KBM-7 (cell line): ENCODE data around the gene CTBP1.

Experiments used
- DNase-seq: peaks from one replicate; pipeline ENCODE4 v3.0.0-alpha.2; 2015
- in situ Hi-C: fragments of 300-500 bp; cut with MboI; formaldehyde crosslinking; loops from 2 replicates; pipeline ENCODE4 v1.14.3; 2020; ENCODE audit warnings: low sequenced_read_pairs, low pct_unique_long_range_greater_than_20kb, mixed read lengths

CTBP1 gene

DNA sequence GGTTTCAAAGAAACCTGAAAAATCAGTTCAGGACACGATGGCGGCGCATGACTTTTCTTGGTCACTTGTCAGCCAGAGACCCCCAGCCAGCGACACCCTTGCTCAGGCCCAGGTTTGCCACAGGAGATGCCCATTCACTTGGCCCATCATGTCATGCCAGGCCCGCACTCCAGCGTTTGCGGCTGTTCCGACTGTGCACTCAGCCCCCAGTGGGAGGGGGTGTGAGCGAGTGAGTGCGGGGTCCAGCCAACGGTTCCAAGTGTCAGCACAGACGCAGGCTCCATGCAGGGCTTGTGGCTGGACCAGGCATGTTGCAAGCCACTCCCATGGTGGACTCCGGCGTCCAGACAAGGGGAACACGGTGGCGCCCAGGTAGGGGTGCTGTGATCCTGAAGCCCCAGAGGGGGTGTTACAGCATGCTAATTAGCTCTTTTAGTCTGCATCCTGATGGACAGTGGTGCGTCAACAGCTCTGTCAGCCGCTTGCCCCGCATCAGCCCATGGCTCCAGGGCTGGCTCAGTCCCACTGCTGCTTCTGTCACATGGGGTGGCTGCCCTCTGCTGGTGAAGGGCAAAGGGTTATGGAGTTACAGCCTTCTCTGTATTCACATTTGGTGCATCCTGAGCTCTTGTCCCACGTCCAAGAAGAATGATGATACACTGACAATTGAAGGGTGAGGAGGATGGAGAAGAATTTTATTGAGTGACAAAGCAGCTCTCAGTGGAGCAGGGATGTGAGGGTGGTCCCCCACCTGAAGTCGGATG lies 37.0 kb upstream of the CTBP1 start:
- DNase-seq, result peak; percentile 37
- in situ Hi-C loops, result no loop called here

DNA sequence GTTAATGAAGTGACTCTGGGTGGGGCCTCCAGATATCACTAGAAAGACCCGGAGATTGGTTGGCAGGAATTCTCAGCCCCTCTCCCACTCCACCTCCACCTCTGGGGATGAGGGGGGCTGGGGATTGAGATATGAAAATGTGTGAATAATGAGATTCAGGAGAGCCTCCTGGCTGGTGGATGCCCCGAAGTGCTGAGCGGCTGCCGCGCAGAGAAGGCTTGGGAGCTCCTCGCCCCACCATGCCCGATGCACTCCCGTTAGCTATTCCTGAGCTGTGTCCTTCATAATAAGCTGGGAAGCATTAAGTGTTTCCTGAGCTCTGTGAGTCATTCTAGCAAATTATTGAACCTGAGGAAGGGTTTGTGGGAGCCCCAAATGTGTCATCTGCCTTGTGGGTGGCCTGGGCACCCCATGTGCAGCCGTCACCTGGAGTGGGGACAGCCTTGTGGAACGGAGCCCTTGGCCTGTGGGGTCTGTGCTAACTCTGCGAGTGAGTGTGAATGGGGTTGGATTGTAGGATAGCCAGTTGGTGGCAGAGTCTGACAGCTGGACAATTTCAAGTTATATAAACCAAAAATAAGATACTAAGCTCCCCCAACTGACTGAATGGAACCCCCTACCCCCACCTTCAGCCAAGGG lies 36.3 kb upstream of the CTBP1 start:
- no peak for DNase-seq
- in situ Hi-C loops, result no loop called here

DNA sequence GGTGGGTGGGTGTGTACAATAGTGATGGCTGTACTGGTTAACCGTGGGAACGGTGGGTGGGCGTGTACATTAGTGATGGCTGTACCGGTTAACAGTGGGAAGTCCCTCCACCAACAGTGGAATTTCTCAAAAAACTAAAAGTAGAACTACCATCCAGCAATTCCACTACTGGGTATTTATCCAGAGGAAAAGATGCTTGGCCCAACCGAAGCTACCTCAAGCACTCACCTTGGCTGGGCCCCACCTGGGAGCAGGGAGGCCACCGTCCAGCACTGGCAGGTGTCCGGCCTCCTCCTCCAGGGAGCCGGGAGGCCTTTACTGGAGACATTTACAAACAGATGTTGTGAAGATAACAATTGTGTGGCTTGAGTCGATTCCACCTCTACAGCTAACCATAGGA lies 34.8 kb upstream of the CTBP1 start:
- no peak for DNase-seq
- in situ Hi-C loops, result no loop called here

DNA sequence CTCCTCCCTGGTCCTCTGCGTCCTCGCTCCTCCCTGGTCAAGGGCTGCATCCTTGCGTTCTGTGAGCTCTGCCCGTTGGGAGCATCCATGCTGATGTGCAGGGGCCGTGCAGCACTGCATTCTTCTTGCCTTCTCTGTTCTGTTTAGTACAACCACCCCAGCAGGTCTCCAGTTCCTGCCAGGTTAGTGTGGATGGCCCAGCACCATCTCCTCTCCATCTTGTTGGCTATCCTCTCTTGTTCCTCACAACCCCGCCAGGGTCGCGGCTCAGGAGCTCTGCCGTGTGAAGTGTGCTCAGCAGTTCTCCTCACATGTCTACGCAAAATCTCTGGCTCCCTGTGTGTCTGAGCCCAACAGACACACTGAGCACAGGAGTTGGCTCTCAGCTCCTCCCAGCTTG lies 30.3 kb upstream of the CTBP1 start:
- no peak for DNase-seq
- in situ Hi-C loops, result no loop called here

DNA sequence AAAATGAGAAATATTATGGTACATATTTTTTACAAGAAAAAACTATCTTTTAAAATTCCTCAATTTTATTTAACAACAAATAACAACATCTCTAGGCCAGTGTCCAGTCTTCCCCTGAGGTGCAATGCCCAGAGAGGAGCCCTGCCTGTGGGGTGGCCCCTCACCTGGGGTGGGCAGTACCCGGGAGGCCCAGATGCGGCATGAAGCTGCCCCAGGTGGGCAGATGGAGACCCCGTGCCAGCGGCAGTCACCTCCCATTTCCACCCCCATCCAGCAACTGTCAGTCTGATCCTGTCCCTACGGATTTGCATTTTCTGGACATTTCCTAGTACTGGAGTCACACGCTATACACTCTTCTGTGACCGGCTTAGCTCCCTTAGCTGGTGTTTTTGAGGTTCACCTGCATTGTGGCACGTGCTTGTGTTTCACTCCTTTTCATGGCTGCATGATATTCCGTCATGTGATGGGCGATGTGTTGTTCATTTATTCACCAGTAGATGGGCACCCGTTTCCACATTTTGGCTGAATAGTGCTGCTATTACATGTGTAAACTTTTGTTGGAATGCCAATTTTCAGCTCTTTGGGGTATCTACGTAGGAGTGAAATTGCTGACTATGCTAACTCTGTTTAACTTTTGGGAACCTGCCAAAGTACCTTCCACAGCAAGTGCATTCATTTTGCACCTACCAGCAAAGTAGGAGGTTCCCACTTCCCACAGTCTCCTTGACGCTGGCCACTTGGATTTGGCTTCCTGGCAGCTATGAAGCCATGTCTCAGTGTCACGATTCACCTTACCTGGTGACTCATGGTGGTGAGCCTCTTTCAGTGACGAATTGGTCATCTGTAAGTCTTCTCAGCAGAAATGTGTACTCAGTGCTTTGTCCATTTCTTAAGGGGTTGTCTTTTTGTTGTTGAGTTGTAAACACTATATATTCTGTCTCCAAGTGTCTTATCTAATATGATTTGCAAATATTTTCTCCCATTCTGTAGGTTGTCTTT lies 29.0 kb upstream of the CTBP1 start:
- no peak for DNase-seq
- in situ Hi-C loops, result no loop called here

DNA sequence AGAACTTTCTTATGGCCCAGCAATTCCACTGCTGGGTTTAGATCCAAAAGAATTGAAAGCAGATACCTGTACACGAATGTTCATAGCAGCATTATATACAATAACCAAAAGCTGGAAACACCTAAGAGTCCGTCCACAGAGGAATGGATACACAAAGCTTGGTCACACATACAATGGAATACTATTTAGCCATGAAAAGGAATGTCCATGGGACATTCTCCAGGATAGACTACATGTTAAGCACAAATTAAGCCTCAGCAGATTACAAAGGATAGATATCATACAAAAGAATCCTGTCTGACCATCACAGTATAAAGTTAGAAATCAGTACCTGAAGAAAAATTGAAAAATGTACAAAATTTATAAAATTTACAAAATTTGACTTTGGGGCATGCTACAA lies 28.1 kb upstream of the CTBP1 start:
- DNase-seq, result no peak

DNA sequence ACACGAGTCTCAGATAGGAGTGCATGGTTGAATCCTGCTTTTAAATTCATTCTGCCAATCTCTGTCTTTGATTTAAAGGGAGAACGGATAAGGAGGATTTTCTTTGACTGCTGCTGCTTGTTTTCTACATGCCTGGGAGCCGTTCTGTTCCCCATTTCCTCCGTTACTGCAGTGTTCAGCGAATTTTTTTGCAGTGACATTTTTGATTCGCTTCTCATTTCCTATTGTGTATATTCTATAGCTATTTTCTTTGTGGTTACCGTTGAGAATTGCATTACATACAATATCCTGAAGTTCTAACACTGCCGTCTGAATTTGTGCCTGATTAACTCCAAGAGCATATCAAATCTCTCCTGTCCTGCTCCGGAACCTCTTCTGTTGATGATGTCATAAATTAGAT lies 25.9 kb upstream of the CTBP1 start:
- in situ Hi-C loops, result no loop called here
- no peak for DNase-seq

More for the DNA sequence above, 28.1 kb upstream of the CTBP1 start:
- in situ Hi-C loops, result no loop called here

DNA sequence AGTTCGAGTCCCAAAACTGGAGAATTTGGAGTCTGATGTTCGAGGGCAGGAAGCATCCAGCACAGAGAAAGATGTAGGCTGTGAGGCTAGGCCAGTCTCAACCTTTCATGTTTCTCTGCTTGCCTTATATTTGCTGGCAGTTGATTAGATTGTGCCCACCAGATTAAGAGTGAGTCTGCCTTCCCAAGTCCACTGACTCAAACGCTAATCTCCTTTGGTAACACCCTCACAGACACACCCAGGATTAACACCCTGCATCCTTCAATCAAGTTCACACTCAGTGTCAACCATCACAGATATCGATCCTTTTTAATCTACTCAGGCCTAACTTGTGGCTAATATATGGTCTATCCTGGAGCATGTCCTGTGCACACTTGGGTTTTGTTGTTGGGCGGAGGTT lies 22.8 kb upstream of the CTBP1 start:
- in situ Hi-C loops, result no loop called here
- DNase-seq, result no peak

DNA sequence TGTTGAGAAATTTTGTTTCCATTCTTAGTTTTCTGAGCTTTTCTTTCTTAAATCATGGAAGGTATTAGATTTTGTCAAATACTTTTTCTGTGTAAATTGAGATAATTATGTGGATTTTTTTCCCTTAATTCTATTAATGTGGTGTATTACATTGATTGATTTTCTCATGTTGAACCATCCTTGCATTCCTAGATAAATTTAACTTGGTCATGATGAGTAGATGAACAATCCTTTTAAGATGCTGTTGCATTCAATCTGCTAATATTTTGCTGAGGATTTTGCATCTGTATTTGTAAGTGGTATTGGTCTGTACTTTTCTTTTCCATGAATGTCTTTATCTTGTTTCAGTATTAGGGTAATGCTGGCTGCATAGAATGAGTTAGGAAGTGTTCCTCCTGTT lies 20.3 kb upstream of the CTBP1 start:
- DNase-seq, result no peak
- in situ Hi-C loops, result no loop called here

DNA sequence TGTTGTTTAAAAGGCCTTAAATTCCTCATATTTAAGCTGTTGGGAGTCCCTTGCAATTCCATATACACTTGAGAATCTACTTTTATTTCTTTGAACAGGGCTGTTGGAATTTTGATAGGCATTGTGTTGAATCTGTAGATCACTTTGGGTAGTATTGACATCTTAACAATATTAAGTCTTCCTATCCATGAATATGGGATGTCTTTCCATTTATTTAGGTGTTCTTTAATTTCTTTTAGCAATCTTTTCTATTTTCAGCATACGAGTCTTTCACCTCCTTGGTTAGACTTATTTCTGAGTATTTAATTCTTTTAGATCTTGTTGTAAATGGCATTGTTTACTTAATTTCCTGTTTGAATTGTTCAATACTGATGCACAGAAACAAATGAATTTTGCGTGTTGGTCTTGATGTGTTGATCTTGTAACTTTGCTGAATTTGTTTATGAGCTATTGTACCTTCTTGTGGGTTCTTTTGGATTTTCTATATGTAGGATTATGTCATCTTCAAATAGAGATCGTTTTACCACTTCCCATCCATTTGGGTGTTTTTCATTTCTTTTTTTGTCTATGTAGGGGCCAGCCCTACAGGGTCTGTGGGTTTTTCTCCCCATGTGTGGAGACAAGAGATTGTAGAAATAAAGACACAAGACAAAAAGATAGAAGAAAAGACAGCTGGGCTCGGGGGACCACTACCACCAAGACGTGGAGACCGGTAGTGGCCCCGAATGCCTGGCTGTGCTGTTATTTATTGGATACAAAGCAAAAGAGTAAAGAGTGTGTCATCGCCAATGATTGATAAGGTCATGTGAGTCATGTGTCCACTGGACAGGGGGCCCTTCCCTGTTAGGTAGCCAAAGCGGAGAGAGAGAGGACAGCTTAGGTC lies 18.2 kb upstream of the CTBP1 start:
- in situ Hi-C loops, result no loop called here
- DNase-seq, result no peak

DNA sequence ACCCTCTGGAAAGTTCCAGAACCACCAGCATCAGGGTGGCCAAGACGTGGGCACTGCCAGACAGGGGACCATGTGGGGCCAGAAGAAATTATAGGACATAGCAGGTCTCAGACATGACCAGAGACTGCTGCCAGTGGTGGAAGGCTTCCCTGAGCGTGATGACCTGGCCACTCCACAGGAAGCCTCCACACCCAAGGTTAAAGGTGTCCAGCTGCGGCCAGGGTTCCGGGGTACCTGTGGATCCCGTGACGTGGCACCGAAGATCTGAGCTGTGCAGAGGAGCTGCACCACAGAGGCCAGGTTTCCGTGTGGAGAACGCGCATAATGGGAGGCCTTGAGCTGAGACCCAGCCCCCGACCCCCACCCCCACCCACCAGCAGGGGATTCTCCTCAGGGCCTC lies 16.4 kb upstream of the CTBP1 start:
- no peak for DNase-seq
- in situ Hi-C loops, result no loop called here

DNA sequence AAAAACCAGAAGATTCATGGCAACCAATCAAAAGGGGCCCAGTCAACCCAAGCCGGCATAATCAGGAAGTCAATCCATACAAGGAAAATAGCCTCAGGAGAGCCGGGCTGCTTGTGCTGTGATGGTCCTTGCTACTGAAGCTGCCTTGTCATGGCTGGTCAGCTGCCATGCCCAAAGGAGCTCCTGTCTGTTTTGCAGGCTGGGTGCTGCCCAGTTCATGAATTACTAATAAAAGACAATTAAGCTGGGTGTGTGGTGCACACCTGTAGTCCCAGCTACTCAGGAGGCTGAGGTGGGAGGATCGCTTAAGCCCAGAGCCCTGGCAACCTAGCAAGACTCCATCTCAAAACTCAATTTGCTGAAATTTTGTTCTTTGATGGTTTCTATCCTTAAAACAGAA lies 16.0 kb upstream of the CTBP1 start:
- DNase-seq, result no peak
- in situ Hi-C loops, result no loop called here

DNA sequence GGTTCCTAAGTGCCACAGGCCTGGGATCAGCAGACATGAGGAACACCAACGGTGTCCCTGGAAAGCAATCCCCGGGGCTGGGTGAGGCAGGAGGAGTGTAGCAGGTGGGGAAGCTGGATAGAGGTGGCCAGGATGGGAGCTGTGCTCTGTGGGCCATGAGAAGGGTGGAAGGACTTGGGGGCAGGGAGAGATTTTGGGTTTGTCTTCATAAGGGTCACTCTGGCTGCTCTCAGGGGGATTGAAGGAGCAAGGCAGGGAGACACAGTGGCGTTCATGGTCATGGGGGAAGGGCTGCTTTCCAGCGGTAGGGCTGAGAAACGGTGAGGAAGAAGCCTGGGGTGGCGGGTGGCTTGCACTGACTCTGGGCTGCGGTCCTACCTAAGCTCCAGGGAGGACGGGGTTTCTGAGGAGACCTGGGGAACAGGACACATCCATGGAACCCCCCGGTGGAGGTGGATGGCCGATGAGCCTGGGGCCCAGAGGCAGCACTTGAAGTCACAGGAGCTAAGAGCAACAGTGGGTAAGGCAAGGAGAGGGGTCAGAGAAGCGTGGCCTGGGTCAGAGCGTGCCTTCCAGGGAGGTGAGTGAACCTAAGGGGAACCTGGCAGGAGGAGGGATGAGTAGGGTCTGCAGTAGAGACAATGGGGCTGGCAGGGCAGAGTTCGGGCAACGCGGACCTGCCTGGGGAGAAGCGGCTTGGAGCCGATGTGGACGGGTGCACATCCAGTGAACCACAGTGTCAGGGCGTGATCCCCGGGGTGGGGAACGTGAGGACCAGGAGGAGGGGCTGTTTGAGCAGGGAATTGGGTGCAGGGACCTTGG lies 12.4 kb upstream of the CTBP1 start:
- DNase-seq, result no peak
- in situ Hi-C loops, result no loop called here

DNA sequence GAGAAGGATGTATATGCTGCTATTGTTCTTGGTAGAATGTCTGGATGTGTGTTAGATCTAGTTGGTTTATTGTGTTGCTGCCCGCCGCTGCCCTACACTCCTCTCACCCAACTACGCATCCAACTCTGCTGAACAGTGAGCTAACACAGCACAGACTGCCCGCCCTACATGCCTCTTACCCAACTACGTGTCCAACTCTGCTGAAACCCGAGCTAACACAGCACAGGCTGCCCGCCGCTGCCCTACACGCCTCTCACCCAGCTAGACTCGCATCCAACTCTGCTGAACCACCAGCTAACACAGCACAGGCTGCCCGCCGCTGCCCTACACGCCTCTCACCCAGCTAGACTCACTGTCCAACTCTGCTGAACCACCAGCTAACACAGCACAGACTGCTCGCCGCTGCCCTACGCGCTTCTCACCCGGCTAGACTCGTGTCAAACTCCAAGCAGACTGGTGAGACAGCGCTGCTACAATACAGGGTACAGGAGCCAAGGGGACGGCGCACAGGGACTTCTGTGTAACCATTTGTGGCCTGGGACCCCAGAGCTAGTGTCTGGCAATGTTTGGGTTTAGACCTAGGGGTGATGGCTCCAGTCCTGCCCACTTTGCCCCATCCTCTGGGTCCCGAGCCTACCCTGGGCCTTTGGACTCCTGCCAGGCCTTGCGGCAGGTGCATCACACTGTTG lies 11.6 kb upstream of the CTBP1 start:
- in situ Hi-C loops, result no loop called here
- DNase-seq, result no peak

DNA sequence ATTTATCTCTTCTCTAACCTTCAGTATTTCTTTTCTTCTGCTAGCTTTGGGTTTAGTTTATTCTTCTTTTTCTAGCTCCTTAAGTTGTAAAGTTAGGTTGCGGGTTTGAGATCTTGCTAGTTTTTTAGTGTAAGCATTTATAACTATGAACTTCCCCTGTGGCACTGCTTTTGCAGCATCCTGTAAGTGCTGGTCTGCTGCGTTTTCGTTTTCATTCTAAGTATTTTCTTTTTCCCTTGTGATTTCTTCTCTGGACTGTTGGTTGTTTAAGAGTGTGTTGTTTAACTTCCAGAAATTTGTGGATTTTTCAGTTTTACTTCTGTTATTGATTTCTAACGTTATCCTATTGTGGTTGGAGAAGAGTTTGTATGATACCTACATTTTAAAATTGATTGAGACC lies 11.0 kb upstream of the CTBP1 start:
- no peak for DNase-seq
- in situ Hi-C loops, result no loop called here

DNA sequence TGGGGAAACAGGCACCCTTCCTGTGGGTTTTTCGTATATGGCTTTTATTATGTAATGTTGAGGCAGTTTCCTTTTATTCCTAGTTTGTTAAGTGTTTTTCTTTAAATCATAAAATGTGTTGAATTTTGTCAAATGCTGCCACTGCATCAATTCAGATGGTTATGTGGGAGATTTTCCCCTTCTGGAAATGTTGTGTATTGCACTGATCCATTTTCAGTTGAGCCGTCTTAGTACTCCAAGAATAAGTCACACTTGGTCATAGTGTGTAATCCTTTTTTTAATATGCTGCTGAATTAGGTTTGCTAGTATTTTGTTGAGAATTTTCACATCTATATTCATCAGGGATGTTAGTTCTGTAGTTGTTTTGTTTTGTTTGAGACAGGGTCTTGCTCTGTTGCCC lies 9.5 kb upstream of the CTBP1 start:
- no peak for DNase-seq
- in situ Hi-C loops, result no loop called here

DNA sequence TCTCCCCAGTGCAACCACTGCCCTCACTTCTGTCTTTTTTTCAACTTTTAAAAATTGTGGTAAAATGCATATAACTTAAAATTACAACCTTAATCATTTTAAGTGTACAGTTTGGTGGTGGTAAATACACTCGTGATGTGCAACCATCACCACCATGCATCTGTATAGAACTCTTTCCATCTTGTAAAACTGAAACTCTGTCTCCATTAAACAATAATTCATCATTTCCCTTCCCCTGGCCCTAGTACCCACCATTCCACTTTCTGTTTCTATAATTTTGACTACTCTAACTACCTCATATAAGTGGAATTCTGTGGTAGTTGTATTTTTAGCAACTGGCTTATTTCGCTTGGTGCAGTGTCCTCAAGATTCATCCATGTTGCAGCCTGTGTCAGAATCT lies 6.8 kb upstream of the CTBP1 start:
- in situ Hi-C loops, result no loop called here
- no peak for DNase-seq

DNA sequence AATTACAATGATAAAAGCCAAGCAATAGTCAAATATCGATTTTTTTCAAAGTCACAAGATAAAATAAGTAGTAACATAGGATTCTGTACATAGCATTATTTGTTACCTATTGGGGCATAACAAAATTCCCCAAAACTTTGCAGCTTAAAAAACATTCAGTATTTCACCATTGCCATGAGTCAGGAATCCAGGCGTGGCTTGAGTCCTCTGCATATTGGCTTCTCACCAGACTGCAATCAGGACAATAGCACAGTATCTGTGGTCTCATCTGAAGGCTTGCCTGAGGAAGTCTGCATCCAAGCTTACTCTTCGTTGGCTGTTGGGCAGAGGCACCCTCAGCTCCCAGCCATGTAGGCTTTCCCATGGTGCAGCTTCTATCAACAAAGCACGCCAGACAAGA lies 6.2 kb upstream of the CTBP1 start:
- in situ Hi-C loops, result no loop called here
- no peak for DNase-seq
